ENCODE results near the gene LEFTY1. TPM values are rescaled to one million over a fixed set of nuclear protein-coding genes. Genes with fewer than 3 reads are reported as not detected.

LEFTY1 gene
- total and polyA plus RNA-seq, 2 experiments from 2014 or later, result 0.83 TPM; not detected in 1

- no peaks in the 10 kb centered on the region for H3K27me3 ChIP-seq
- no peaks in the 10 kb centered on the region for H3K36me3 ChIP-seq
- no peaks in the 10 kb centered on the region for H3K4me1 ChIP-seq (ENCODE audit: low read depth)
- H3K27ac ChIP-seq, result no peak overlapping the region
- no peaks in the 10 kb centered on the region for H3K9me3 ChIP-seq (ENCODE audit: low read depth)
- TF ChIP-seq, protein P1, sequence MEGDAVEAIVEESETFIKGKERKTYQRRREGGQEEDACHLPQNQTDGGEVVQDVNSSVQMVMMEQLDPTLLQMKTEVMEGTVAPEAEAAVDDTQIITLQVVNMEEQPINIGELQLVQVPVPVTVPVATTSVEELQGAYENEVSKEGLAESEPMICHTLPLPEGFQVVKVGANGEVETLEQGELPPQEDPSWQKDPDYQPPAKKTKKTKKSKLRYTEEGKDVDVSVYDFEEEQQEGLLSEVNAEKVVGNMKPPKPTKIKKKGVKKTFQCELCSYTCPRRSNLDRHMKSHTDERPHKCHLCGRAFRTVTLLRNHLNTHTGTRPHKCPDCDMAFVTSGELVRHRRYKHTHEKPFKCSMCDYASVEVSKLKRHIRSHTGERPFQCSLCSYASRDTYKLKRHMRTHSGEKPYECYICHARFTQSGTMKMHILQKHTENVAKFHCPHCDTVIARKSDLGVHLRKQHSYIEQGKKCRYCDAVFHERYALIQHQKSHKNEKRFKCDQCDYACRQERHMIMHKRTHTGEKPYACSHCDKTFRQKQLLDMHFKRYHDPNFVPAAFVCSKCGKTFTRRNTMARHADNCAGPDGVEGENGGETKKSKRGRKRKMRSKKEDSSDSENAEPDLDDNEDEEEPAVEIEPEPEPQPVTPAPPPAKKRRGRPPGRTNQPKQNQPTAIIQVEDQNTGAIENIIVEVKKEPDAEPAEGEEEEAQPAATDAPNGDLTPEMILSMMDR (IDR thresholded peaks at IDR 0.05; ENCODE audit: low read depth, low read length), result no peak
- no peak for DNase-seq (ENCODE audit: low read depth in 1 of 2, low spot score in 1 of 2)
- H3K4me3 ChIP-seq, result no peak overlapping the region
Observed at GRCh38 chr1:225876900-225877510, 11.9 kb downstream of the LEFTY1 start.

DNA sequence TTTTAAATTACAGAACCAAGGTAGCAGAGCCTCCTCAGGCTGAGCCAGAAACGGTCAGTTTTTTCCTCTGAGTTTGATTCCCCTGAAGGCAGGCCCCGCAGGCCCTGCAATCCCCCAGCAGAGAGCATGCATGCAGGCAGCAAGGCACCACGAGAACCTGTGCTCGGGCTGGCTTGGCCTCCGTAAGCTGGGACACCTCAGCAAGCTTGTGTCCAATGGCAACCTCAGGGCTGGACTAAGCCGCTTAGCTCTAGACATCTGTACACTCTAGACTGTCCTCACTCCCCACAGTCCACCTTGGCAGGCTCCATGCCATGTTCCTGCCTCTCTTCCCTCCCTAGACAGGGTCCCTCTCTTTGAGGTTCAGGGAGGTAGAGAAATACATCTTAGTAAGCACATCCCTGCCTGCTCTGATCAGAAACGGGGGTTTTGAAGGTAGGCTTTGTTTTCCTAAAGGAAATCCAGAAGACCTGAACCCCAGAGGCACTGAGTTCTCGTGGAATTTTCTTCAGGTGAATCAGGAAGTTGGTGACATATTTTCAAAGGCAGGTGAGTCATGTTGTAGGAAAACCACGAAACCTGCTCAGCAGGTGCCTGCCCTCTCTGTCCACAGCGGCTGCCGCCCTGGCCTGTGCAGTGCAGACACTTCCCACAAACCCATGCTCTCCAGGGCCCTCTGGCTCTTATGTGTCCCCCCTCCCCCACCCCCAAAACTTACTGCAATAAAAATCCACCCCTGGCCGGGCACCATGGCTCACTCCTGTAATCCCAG is 13.7 kb downstream of the LEFTY1 start:
- no peak overlapping the region for H3K27ac ChIP-seq
- H3K9me3 ChIP-seq (ENCODE audit: low read depth), result no peaks in the 10 kb centered on the region
- TF ChIP-seq, protein P1 (IDR thresholded peaks at IDR 0.05; ENCODE audit: low read depth, low read length), result no peak
- peaks cover 8% of the 10 kb centered on the region for H3K36me3 ChIP-seq
- H3K4me3 ChIP-seq, result no peak overlapping the region
- H3K27me3 ChIP-seq, result no peaks in the 10 kb centered on the region
- H3K4me1 ChIP-seq (ENCODE audit: low read depth), result no peaks in the 10 kb centered on the region
- no peak for DNase-seq (ENCODE audit: low read depth in 1 of 2, low spot score in 1 of 2)

- TF ChIP-seq, protein P1 (IDR thresholded peaks at IDR 0.05; ENCODE audit: low read depth, low read length), result no peak
- Histone ChIP-seq H3K36me3 (peaks cover 8% of the 10 kb centered on the region), H3K27ac (no peak overlapping the region)
Observed at GRCh38 chr1:225874431-225874830, 14.5 kb downstream of the LEFTY1 start.

GRCh38 chr1:225873281-225873850 is 15.6 kb downstream of the LEFTY1 start:
- DNase-seq (ENCODE audit: low read depth in 1 of 2, low spot score in 1 of 2), result no peak
- TF ChIP-seq, protein P1 (IDR thresholded peaks at IDR 0.05; ENCODE audit: low read depth, low read length), result no peak
- H3K27me3 ChIP-seq, result no peaks in the 10 kb centered on the region
- H3K4me1 ChIP-seq (ENCODE audit: low read depth), result no peaks in the 10 kb centered on the region
- no peak overlapping the region for H3K27ac ChIP-seq
- H3K36me3 ChIP-seq, result peaks cover 8% of the 10 kb centered on the region
- no peaks in the 10 kb centered on the region for H3K9me3 ChIP-seq (ENCODE audit: low read depth)
- no peak overlapping the region for H3K4me3 ChIP-seq

More at GRCh38 chr1:225874431-225874830, 14.5 kb downstream of the LEFTY1 start:
- DNase-seq (ENCODE audit: low read depth in 1 of 2, low spot score in 1 of 2), result no peak
- Histone ChIP-seq H3K4me3 (no peak overlapping the region), H3K4me1 (ENCODE audit: low read depth) (no peaks in the 10 kb centered on the region), H3K9me3 (ENCODE audit: low read depth) (no peaks in the 10 kb centered on the region), H3K27me3 (no peaks in the 10 kb centered on the region)

DNA sequence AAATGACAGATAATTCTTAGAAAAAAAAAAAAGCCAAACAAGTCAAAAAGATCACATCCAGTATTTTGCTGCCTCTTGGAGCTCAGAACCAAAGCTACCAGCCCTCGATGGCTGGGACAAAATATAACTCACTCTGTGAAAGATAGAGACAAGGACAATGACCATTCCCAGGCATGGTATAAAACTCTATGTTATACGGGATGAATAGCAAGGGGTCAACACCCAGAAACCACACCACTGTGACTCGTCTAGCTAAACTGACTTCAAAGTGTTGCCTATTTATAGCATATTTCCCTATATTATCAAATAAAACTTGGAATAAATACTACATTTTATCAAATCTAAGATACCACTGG is 16.9 kb downstream of the LEFTY1 start:
- DNase-seq (ENCODE audit: low read depth in 1 of 2, low spot score in 1 of 2), result no peak
- H3K27ac ChIP-seq, result no peak overlapping the region
- H3K9me3 ChIP-seq (ENCODE audit: low read depth), result no peaks in the 10 kb centered on the region
- H3K27me3 ChIP-seq, result no peaks in the 10 kb centered on the region
- H3K4me3 ChIP-seq, result no peak overlapping the region
- H3K4me1 ChIP-seq (ENCODE audit: low read depth), result no peaks in the 10 kb centered on the region
- TF ChIP-seq, protein P1 (IDR thresholded peaks at IDR 0.05; ENCODE audit: low read depth, low read length), result no peak
- H3K36me3 ChIP-seq, result peaks cover 11% of the 10 kb centered on the region
